GM18502 (cell line): ENCODE measurements around the gene RTF1.
A peak's percentile ranks its signal among the peaks of the same experiment; 100 is the strongest.

Experiments used
- ATAC-seq: cut with Tn5 transposase; IDR thresholded peaks from one replicate; pipeline ENCODE4 v1.9.1; 2021; ENCODE audit warnings: mild to moderate bottlenecking; ENCODE audit not compliant: unreplicated experiment, poor library complexity

The RTF1 gene

GRCh38 chr15:41484937-41485625 lies 68.2 kb downstream of the RTF1 start:
- no peak for ATAC-seq

GRCh38 chr15:41486286-41486685 lies 69.4 kb downstream of the RTF1 start:
- no peak for ATAC-seq

- ATAC-seq, result no peak
Measured at GRCh38 chr15:41487381-41487780, 70.5 kb downstream of the RTF1 start.

DNA sequence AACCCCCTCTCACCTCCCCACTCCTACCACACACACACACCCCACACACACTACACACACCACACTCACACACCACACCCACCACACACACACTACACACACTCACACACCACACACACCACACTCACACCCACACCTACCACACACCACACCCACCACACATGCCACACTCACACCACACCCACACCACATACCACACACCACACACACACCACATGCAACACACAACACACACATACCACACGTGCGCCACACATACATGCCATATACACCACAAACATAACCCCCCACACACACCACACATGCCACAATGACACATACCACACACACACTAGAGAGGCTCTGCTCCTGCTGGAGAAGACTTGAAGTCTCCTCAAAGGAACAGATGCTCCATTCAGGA lies 70.9 kb downstream of the RTF1 start:
- ATAC-seq, result no peak

DNA sequence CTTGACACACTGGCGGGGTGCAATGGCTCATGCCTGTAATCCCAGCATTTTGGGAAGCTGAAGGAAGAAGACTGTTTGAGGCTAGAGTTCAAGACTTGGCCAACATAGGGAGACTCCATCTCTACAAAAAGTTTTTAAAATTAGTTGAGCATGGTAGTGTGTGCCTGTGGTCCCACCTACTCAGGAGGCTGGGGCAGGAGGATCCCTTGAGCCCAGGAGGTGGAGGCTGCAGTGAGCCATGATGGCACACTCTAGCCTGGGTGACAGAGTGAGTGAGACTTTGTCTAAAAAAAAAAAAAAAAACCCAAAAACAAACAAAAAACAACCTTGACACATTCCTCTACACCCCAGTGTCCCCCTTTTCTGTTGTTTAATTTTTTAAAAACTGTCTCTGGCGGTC lies 72.7 kb downstream of the RTF1 start:
- ATAC-seq, result no peak

DNA sequence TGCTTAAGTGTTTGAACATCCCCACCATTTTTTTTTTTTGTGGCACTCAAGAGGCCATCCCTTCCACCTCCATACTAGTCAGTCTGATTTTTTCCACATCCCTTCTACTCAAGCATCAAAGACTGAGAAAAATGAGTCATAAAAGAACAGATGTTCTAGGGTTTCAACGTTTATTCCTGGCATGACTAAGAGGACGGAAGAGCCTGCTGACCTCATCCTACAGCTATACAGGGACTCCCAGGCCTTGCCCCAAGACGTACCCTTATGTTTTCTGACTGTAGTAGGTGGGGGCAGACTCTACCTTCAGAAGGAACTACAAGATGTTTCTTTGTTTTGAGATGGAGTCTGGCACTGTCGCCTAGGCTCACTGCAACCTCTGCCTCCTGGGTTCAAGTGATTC lies 73.5 kb downstream of the RTF1 start:
- ATAC-seq, result no peak

- no peak for ATAC-seq
Measured at GRCh38 chr15:41491889-41492288, 75.0 kb downstream of the RTF1 start.

DNA sequence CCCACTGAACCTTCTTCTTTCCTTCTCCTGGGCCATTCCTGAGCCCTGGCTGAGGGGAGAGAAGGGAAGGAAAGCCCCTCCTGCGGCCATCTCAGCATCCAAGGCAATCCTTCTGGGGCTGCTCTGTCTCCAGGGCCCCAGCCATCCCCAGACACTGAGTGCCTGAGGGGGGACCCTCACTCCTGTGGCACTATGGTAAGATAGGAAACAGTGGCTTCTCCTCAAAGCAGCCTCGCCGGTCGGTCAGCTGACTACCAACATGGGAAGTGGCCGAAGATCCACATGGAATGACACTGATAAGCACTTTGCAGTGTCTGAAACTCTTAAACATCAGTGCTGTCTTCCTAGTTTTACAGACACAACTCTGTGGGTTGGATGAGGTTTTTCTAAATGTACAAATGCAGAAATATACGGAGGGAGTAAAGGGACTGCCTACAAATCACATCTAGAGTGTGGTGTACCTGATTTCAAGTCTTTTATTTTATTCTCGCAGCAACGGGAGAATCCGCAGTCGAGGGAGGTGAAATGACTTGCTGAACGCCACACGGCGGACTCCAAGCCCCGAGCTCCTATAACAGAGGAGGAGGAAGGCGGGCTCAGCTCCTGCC lies 75.8 kb downstream of the RTF1 start:
- ATAC-seq, result no peak

GRCh38 chr15:41493205-41493901 lies 76.5 kb downstream of the RTF1 start, which contains the start of gene ITPKA:
ITPKA (plus strand) TSS chr15:41493874; CDS start chr15:41493928, 54 bp downstream.
- ATAC-seq, result peak; percentile 75

GRCh38 chr15:41493902-41494189 lies 77.0 kb downstream of the RTF1 start:
- ATAC-seq, result no peak

GRCh38 chr15:41494190-41494921 lies 77.5 kb downstream of the RTF1 start:
- ATAC-seq, result peak; percentile 24

DNA sequence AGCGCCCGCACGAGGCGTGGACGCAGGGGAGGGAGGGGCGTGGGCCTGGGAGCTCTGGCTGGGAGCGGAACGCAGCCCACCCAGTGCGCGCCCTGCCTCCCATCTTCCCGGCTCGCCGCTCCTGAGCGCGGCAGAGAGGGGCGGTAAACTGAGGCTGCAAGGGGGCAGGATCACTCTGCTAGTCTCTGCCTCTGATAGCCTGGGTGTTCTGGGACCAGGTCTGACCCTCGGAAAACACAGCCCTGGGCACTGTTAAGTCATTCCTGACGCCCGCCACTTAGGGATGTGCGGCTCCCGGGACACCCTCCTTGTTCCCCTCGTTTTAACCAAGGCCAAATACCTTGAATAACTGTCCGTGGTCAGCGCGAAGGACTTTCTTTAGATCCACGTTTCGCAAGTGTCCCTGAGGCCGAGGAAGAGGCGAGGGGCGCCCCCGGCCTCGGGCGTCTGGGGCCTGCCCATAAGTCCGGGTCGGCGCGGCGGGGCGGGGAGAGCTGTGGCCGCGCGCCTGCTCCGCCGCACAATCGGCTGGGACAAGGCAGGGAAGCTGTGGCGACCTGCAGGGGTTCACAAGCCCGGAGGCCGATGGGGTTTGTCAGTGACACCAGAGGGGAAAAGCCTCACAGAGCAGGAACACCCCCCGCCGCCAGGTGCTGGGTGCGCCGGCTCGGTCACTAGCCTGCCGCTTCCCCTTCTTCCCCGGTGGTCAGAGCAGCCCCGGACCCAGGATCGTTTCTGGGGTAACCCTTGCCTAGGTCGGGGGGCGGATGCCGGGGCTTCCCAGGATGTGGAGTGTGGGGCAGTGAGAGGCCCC lies 78.2 kb downstream of the RTF1 start:
- no peak for ATAC-seq

- ATAC-seq, result no peak
Measured at GRCh38 chr15:41495736-41496599, 79.1 kb downstream of the RTF1 start.

GRCh38 chr15:41498657-41499056 lies 81.8 kb downstream of the RTF1 start:
- ATAC-seq, result no peak

- ATAC-seq, result no peak
Measured at GRCh38 chr15:41499109-41499851, 82.4 kb downstream of the RTF1 start.

- no peak for ATAC-seq
Measured at GRCh38 chr15:41501191-41501917, 84.5 kb downstream of the RTF1 start.

DNA sequence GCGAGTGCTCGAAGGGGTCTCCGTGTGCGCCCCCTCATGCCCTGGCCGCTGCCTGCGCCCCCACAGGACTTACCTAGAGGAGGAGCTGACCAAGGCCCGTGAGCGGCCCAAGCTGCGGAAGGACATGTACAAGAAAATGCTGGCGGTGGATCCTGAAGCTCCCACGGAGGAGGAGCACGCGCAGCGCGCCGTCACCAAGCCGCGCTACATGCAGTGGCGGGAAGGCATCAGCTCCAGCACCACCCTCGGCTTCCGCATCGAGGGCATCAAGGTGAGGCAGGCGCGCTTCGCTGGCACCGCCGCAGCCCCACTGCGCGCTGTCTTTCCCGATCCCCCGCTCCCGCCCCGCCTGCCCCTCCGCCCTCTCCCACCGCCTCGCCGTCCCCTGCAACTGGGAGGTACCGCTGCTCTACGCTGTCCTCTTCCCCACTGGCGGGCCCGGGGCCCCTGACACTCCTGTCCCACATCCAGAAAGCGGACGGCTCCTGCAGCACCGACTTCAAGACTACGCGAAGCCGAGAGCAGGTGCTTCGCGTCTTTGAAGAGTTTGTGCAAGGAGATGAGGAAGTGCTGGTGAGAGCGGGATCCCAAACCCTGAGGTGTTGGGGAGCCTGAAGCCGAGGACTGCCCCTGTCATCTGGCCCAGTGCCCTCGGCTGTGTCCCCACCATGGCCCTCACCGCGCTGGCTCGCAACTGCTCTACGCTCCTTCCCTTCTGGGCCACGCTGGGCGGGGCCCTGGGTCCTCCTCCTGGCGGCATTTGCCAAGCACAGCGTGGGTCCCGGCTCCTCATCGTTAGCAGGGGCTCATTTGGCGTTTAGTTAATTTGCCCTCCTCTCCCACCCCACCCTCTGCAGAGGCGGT lies 85.3 kb downstream of the RTF1 start:
- no peak for ATAC-seq
